Activated T-helper 2 cell treated with anti-CD3 and anti-CD28 coated beads, Interferon-gamma antibody, Interleukin-2, Interleukin-4, amounts not matched to agents 10 μg/mL and 5 μg/mL and 100 μg/mL, durations not matched to agents 14 hours and 24 hours and 36 hours (primary cell): ENCODE measurements around the gene GDI2. TPM values are rescaled to one million over a fixed set of nuclear protein-coding genes. Genes with fewer than 3 reads are reported as not detected.

Experiments
- DNase-seq: peaks from one replicate; pipeline ENCODE4 v3.0.0; 2021; ENCODE audit warnings: low spot score
- H3K27ac Mint-ChIP-seq: one replicate; pipeline ENCODE4 v1.8.0; 2021; ENCODE audit warnings: mixed read lengths
- H3K27me3 Mint-ChIP-seq: one replicate; pipeline ENCODE4 v1.8.0; 2021; ENCODE audit warnings: low read depth, mixed read lengths
- H3K36me3 Mint-ChIP-seq: one replicate; pipeline ENCODE4 v1.8.0; 2021; ENCODE audit warnings: low read depth, mixed read lengths
- H3K4me1 Mint-ChIP-seq: one replicate; pipeline ENCODE4 v1.8.0; 2021; ENCODE audit warnings: low read depth, mixed read lengths
- H3K4me3 Mint-ChIP-seq: one replicate; pipeline ENCODE4 v1.8.0; 2021; ENCODE audit warnings: low read depth, mild to moderate bottlenecking, moderate library complexity, mixed read lengths
- H3K9me3 Mint-ChIP-seq: one replicate; pipeline ENCODE4 v1.8.0; 2021; ENCODE audit warnings: mixed read lengths
- intact Hi-C: fragments of 100-400 bp; cut with micrococcal nuclease; formaldehyde crosslinking; loops from one replicate; pipeline ENCODE4 v1.15.1; 2023
- total RNA-seq: library from RNA; stranded (reverse); gene quantifications from 2 replicates; pipeline ENCODE4 v1.2.3, GENCODE V29; 2022

The GDI2 gene
- total RNA-seq, 1 donor from 2014 or later: 302 TPM

DNA sequence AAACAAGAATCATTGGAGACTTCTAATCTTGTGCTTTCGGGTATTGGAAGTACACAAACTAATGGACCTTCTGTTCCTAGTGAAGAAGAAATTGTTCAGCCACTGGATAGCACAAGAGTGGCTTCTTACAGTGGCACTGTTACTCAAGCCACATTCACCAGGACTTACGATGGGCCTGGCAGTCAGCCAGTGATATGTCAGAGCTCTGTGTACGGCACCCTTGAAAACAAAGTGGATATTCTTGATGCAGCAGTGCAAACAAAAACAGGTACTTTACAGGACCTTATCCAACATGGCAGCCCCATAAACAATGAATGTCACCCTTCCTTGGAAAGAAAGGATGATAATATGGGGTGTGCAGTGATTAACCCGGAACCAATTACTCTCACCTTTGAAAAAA is 67.0 kb downstream of the GDI2 start:
- DNase-seq: no peak
- H3K27ac Mint-ChIP-seq: no peak overlapping the region
- H3K27me3 Mint-ChIP-seq: no peaks in the 10 kb centered on the region
- H3K36me3 Mint-ChIP-seq: peaks cover 76% of the 10 kb centered on the region
- intact Hi-C loops: no loop called here
- no peak overlapping the region for H3K4me3 Mint-ChIP-seq
- H3K4me1 Mint-ChIP-seq: peaks cover 5% of the 10 kb centered on the region
- no peaks in the 10 kb centered on the region for H3K9me3 Mint-ChIP-seq

GRCh38 chr10:5744849-5745248 is 68.4 kb downstream of the GDI2 start:
- H3K27ac Mint-ChIP-seq: no peak overlapping the region
- H3K27me3 Mint-ChIP-seq: no peaks in the 10 kb centered on the region
- peaks cover 80% of the 10 kb centered on the region for H3K36me3 Mint-ChIP-seq

DNA sequence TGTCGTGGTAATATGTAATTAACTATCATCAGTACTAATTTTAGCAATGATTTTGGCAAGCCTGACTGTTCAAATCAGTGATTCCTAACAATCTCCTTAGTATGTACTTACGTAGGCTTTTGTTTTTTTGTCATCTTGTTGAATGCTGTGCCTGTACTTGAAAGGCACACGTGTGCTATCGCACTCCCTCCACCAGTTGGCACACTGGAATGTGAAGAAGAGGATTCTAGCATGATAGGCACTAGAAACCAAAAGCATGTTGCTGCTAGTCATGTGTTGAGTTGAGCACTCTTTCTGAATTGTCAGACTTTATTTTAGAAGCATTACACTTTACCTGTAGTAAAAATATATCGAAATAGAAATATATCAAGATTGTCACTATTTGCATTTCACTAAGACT is 69.5 kb downstream of the GDI2 start:
- no peak for DNase-seq
- Mint-ChIP-seq H3K27ac (no peak overlapping the region), H3K4me1 (peaks cover 10% of the 10 kb centered on the region), H3K36me3 (peaks cover 75% of the 10 kb centered on the region), H3K4me3 (no peak overlapping the region), H3K27me3 (no peaks in the 10 kb centered on the region), H3K9me3 (no peaks in the 10 kb centered on the region)
- intact Hi-C loops: no loop called here

More at GRCh38 chr10:5744849-5745248, 68.4 kb downstream of the GDI2 start:
- intact Hi-C loops: no loop called here
- Mint-ChIP-seq H3K4me3 (no peak overlapping the region), H3K9me3 (no peaks in the 10 kb centered on the region), H3K4me1 (peaks cover 10% of the 10 kb centered on the region)
- DNase-seq: no peak

- intact Hi-C loops: no loop called here
- Mint-ChIP-seq H3K4me3 (no peak overlapping the region), H3K36me3 (peaks cover 72% of the 10 kb centered on the region), H3K27ac (no peak overlapping the region), H3K27me3 (no peaks in the 10 kb centered on the region), H3K9me3 (no peaks in the 10 kb centered on the region), H3K4me1 (peaks cover 9% of the 10 kb centered on the region)
- DNase-seq: no peak
These were observed 71.1 kb downstream of the GDI2 start for GRCh38 chr10:5742116-5742515.

GRCh38 chr10:5741276-5741675 is 72.0 kb downstream of the GDI2 start:
- no peak for DNase-seq
- Mint-ChIP-seq H3K27ac (no peak overlapping the region), H3K27me3 (no peaks in the 10 kb centered on the region), H3K4me1 (peaks cover 8% of the 10 kb centered on the region), H3K9me3 (no peaks in the 10 kb centered on the region), H3K36me3 (peaks cover 69% of the 10 kb centered on the region), H3K4me3 (no peak overlapping the region)
- intact Hi-C loops: no loop called here

DNA sequence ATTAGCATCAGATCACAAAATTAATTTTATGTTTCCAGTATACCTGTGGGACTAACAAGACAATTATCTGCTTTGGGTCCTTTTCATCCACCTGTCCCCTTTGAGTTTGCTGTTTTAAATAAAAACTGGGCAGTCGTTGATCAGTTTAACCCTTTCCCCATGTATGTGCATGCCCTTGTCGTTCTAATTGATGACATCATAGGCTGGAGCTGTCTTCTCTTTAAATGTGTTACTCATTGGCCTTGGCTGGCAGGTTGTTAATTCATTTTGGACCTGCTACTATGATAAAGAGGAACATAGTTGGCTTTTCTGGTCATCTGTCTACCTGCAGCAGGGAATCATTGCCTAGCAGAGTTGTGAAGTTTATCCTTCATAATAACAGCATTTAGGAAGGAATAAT is 74.8 kb downstream of the GDI2 start:
- Mint-ChIP-seq H3K36me3 (peaks cover 65% of the 10 kb centered on the region), H3K27me3 (no peaks in the 10 kb centered on the region), H3K9me3 (no peaks in the 10 kb centered on the region), H3K27ac (no peak overlapping the region), H3K4me1 (peaks cover 10% of the 10 kb centered on the region), H3K4me3 (no peak overlapping the region)
- intact Hi-C loops: no loop called here
- DNase-seq: no peak

- H3K4me3 Mint-ChIP-seq: no peak overlapping the region
- peaks cover 14% of the 10 kb centered on the region for H3K4me1 Mint-ChIP-seq
These were observed 75.9 kb downstream of the GDI2 start for GRCh38 chr10:5737352-5737751.

DNA sequence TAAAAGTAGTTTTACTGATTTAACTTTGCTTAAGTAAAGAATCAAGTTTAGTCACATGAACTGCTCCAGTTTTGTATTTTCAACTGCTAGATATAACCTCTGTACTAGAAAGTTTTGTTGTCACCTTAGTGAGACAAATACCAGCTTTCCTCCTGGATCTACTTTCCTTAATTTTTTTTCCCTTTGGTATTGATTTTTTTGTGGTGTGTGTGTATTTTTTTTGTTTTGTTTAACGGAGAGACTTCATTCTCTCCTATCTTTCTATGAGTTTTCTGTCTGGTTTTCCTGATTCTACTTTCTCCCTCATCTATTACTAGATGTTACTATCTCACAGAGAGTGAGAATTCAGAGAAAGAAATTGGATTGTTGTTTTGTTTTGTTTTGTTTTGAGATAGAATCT is 76.6 kb downstream of the GDI2 start:
- peaks cover 68% of the 10 kb centered on the region for H3K36me3 Mint-ChIP-seq
- H3K27ac Mint-ChIP-seq: no peak overlapping the region
- intact Hi-C loops: no loop called here

More at GRCh38 chr10:5737352-5737751, 75.9 kb downstream of the GDI2 start:
- Mint-ChIP-seq H3K9me3 (no peaks in the 10 kb centered on the region), H3K36me3 (peaks cover 68% of the 10 kb centered on the region), H3K27ac (no peak overlapping the region), H3K27me3 (no peaks in the 10 kb centered on the region)
- DNase-seq: no peak
- intact Hi-C loops: no loop called here

GRCh38 chr10:5735119-5735518 is 78.1 kb downstream of the GDI2 start:
- H3K36me3 Mint-ChIP-seq: peaks cover 67% of the 10 kb centered on the region
- H3K27me3 Mint-ChIP-seq: no peaks in the 10 kb centered on the region
- intact Hi-C loops: no loop called here
- H3K4me3 Mint-ChIP-seq: no peak overlapping the region
- H3K9me3 Mint-ChIP-seq: no peaks in the 10 kb centered on the region
- peak overlapping the region; percentile 17 for H3K27ac Mint-ChIP-seq
- no peak for DNase-seq
- H3K4me1 Mint-ChIP-seq: peaks cover 28% of the 10 kb centered on the region

More for the DNA sequence above, 76.6 kb downstream of the GDI2 start:
- no peak for DNase-seq
- Mint-ChIP-seq H3K9me3 (no peaks in the 10 kb centered on the region), H3K4me3 (no peak overlapping the region), H3K27me3 (no peaks in the 10 kb centered on the region), H3K4me1 (peaks cover 22% of the 10 kb centered on the region)

DNA sequence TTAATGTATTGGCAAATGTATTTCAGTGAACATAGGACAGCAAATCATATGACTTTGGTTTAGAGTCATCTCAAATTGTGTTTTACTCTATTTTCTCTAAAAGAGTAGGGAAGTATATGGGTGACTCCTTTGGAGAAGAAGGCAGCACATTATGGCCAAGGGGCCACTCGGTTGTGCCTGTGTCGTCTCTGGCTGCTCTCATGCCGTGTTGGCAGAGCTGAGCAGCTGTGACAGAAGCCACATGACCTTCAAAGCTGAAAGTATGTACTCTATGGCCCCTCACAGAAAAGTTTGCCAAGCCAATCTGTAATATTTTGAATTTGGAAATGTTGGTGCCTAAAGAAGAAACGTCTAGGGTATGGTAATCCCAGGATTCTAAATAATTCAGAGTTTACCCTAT is 81.1 kb downstream of the GDI2 start:
- H3K4me1 Mint-ChIP-seq: peaks cover 33% of the 10 kb centered on the region

GRCh38 chr10:5731559-5731958 is 81.7 kb downstream of the GDI2 start:
- H3K27ac Mint-ChIP-seq: peak overlapping the region; percentile 70
- peaks cover 33% of the 10 kb centered on the region for H3K4me1 Mint-ChIP-seq
- peaks cover 65% of the 10 kb centered on the region for H3K36me3 Mint-ChIP-seq
- intact Hi-C loops: loop anchor here (2.0 kb wide), 1 partner anchor 47 kb away; the partner anchor contains the start of gene TASOR2
- no peaks in the 10 kb centered on the region for H3K27me3 Mint-ChIP-seq
- H3K4me3 Mint-ChIP-seq: peak overlapping the region; percentile 23
- H3K9me3 Mint-ChIP-seq: no peaks in the 10 kb centered on the region
- DNase-seq: no peak

More for the DNA sequence above, 81.1 kb downstream of the GDI2 start:
- peaks cover 63% of the 10 kb centered on the region for H3K36me3 Mint-ChIP-seq
- intact Hi-C loops: no loop called here
- H3K27ac Mint-ChIP-seq: peak overlapping the region; percentile 70
- H3K4me3 Mint-ChIP-seq: peak overlapping the region; percentile 7
- no peak for DNase-seq
- H3K27me3 Mint-ChIP-seq: no peaks in the 10 kb centered on the region
- H3K9me3 Mint-ChIP-seq: no peaks in the 10 kb centered on the region

DNA sequence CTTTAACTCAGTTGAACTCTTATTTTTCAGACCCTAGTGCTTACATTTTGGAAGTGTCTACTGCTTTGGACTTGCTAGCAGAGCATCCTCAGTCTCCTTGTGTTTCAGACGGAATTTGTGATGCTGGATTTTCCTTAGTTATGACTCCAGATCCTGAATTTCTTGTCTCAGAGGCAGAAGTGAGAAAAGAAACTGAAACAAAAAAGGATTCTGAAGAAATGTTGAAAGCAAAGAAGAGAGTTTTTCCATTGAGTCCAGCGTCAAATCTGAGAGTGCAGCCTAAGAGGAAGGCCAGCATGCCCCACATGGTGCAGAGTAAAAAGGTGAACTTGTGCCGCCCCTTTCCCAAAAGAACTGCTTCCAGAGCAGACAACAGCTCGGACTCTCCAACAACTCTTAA is 82.5 kb downstream of the GDI2 start:
- peaks cover 33% of the 10 kb centered on the region for H3K4me1 Mint-ChIP-seq
- no peak for DNase-seq
- no peaks in the 10 kb centered on the region for H3K27me3 Mint-ChIP-seq
- no peaks in the 10 kb centered on the region for H3K9me3 Mint-ChIP-seq
- peak overlapping the region; percentile 28 for H3K27ac Mint-ChIP-seq
- intact Hi-C loops: loop anchor here (2.0 kb wide), 1 partner anchor 46 kb away; the partner anchor contains the start of gene TASOR2
- no peak overlapping the region for H3K4me3 Mint-ChIP-seq
- H3K36me3 Mint-ChIP-seq: peaks cover 68% of the 10 kb centered on the region

- no peak for DNase-seq
- H3K4me1 Mint-ChIP-seq: peaks cover 11% of the 10 kb centered on the region
- no peaks in the 10 kb centered on the region for H3K27me3 Mint-ChIP-seq
- H3K9me3 Mint-ChIP-seq: no peaks in the 10 kb centered on the region
- no peak overlapping the region for H3K4me3 Mint-ChIP-seq
- H3K27ac Mint-ChIP-seq: peak overlapping the region; percentile 7
- intact Hi-C loops: no loop called here
- H3K36me3 Mint-ChIP-seq: peaks cover 56% of the 10 kb centered on the region
These were observed 89.5 kb downstream of the GDI2 start for GRCh38 chr10:5723692-5724091.

GRCh38 chr10:5720182-5720581 is 93.1 kb downstream of the GDI2 start:
- no peak overlapping the region for H3K27ac Mint-ChIP-seq
- no peak for DNase-seq
- H3K4me1 Mint-ChIP-seq: peaks cover 16% of the 10 kb centered on the region
- H3K9me3 Mint-ChIP-seq: no peaks in the 10 kb centered on the region
- no peak overlapping the region for H3K4me3 Mint-ChIP-seq
- peaks cover 40% of the 10 kb centered on the region for H3K36me3 Mint-ChIP-seq
- no peaks in the 10 kb centered on the region for H3K27me3 Mint-ChIP-seq
- intact Hi-C loops: no loop called here
